Progenitor cell of endocrine pancreas (in vitro differentiated cells): ENCODE data around the gene DOCK1. TPM values are rescaled to one million over a fixed set of nuclear protein-coding genes. Genes with fewer than 3 reads are reported as not detected.
"Not testable (repeated sequence)": the region's sequence is repeated elsewhere in the genome, so short reads cannot be mapped to it uniquely, and the experiment has no call there.

Experiments used
- DNase-seq: peaks from one replicate; pipeline ENCODE4 v3.0.0; 2021; ENCODE audit warnings: low spot score; ENCODE audit not compliant: unreplicated experiment
- H3K27ac Mint-ChIP-seq: 2 replicates; pipeline ENCODE4 v1.8.0; 2021; ENCODE audit warnings: mild to moderate bottlenecking, moderate library complexity, mixed read lengths
- H3K27me3 Mint-ChIP-seq: 2 replicates; pipeline ENCODE4 v1.8.0; 2021; ENCODE audit warnings: mixed read lengths
- H3K36me3 Mint-ChIP-seq: 2 replicates; pipeline ENCODE4 v1.8.0; 2022; ENCODE audit warnings: mixed read lengths; ENCODE audit not compliant: insufficient read depth
- H3K4me1 Mint-ChIP-seq: 2 replicates; pipeline ENCODE4 v1.8.0; 2021; ENCODE audit warnings: low read depth, mixed read lengths
- H3K4me3 Mint-ChIP-seq: 2 replicates; pipeline ENCODE4 v1.8.0; 2021; ENCODE audit warnings: low read depth, mild to moderate bottlenecking, moderate library complexity, mixed read lengths
- H3K9me3 Mint-ChIP-seq: 2 replicates; pipeline ENCODE4 v1.8.0; 2021; ENCODE audit warnings: low read depth, mixed read lengths
- CTCF ChIP-seq: fragments of 200-600 bp; sonication (generic); IDR thresholded peaks from one replicate; pipeline ENCODE4 v1.5.0; 2021; ENCODE audit warnings: antibody characterized with exemption, mild to moderate bottlenecking; ENCODE audit not compliant: unreplicated experiment
- total RNA-seq: library from RNA; stranded (reverse); gene quantifications from 2 replicates; pipeline ENCODE4 v1.2.1, GENCODE V29; 2021

DOCK1 gene
- total RNA-seq, 1 donor from 2014 or later: 77.8 TPM

- H3K27ac Mint-ChIP-seq: no peak overlapping the region
- peaks cover 7% of the 10 kb centered on the region for H3K4me1 Mint-ChIP-seq
- H3K36me3 Mint-ChIP-seq: peaks cover 10% of the 10 kb centered on the region
- H3K4me3 Mint-ChIP-seq: no peak overlapping the region
- H3K27me3 Mint-ChIP-seq: peaks cover 32% of the 10 kb centered on the region
- TF ChIP-seq CTCF: no peak
- peaks cover 3% of the 10 kb centered on the region for H3K9me3 Mint-ChIP-seq
- DNase-seq: no peak
Measured at GRCh38 chr10:126895214-126895781, 9.9 kb upstream of the DOCK1 start.

- Mint-ChIP-seq H3K4me1 (peaks cover 9% of the 10 kb centered on the region), H3K9me3 (peaks cover 3% of the 10 kb centered on the region), H3K27ac (no peak overlapping the region), H3K4me3 (no peak overlapping the region), H3K36me3 (peaks cover 13% of the 10 kb centered on the region), H3K27me3 (peaks cover 26% of the 10 kb centered on the region)
- no peak for DNase-seq
- TF ChIP-seq CTCF: no peak
Measured at GRCh38 chr10:126898460-126898859, 6.8 kb upstream of the DOCK1 start.

- Mint-ChIP-seq H3K36me3 (peaks cover 18% of the 10 kb centered on the region), H3K4me1 (peaks cover 14% of the 10 kb centered on the region), H3K27me3 (peaks cover 30% of the 10 kb centered on the region)
- not testable (repeated sequence) for H3K9me3 Mint-ChIP-seq, DNase-seq, H3K27ac Mint-ChIP-seq, H3K4me3 Mint-ChIP-seq
Measured at GRCh38 chr10:126899529-126899928, 5.7 kb upstream of the DOCK1 start.

- Mint-ChIP-seq H3K4me3 (no peak overlapping the region), H3K4me1 (peaks cover 19% of the 10 kb centered on the region), H3K27me3 (peaks cover 29% of the 10 kb centered on the region), H3K9me3 (peaks cover 3% of the 10 kb centered on the region), H3K36me3 (peaks cover 21% of the 10 kb centered on the region), H3K27ac (no peak overlapping the region)
- TF ChIP-seq CTCF: no peak
- DNase-seq: no peak
Measured at GRCh38 chr10:126902157-126902556, 3.1 kb upstream of the DOCK1 start.

GRCh38 chr10:126903656-126904360, 1.4 kb upstream of the DOCK1 start:
- H3K4me1 Mint-ChIP-seq: peaks cover 19% of the 10 kb centered on the region
- no peak overlapping the region for H3K27ac Mint-ChIP-seq
- no peaks in the 10 kb centered on the region for H3K9me3 Mint-ChIP-seq
- no peak for TF ChIP-seq CTCF
- DNase-seq: no peak
- peak overlapping the region; percentile 92 for H3K4me3 Mint-ChIP-seq
- peaks cover 19% of the 10 kb centered on the region for H3K36me3 Mint-ChIP-seq
- H3K27me3 Mint-ChIP-seq: peaks cover 41% of the 10 kb centered on the region

- no peak for TF ChIP-seq CTCF
Measured at GRCh38 chr10:126904516-126904817, 761 bp upstream of the DOCK1 start.

More at GRCh38 chr10:126904516-126904817, 761 bp upstream of the DOCK1 start:
- Mint-ChIP-seq H3K4me3 (peak overlapping the region; percentile 92), H3K4me1 (peaks cover 19% of the 10 kb centered on the region), H3K36me3 (peaks cover 15% of the 10 kb centered on the region), H3K9me3 (no peaks in the 10 kb centered on the region), H3K27ac (peak overlapping the region; percentile 84), H3K27me3 (peaks cover 48% of the 10 kb centered on the region)
- no peak for DNase-seq
